GM23338 (cell line): ENCODE results near the gene ACAD8. TPM values are rescaled to one million over a fixed set of nuclear protein-coding genes. Genes with fewer than 3 reads are reported as not detected.

Source experiments
- ATAC-seq: fragments of 200-7000 bp; cut with Tn5 transposase; 3 replicates; pipeline ENCODE4 v1.9.1; 2020
- DNase-seq: peaks from one replicate; pipeline ENCODE4 v3.0.0-alpha.2; 2015; ENCODE audit warnings: low spot score
- H2AFZ ChIP-seq: fragments of 200-600 bp; sonication (generic); 2 replicates; pipeline ENCODE4 v1.8.0; 2016; ENCODE audit warnings: antibody characterized with exemption, mild to moderate bottlenecking, moderate library complexity
- H3F3A ChIP-seq: fragments of 200-600 bp; sonication (generic); replicated peaks from 2 replicates; pipeline ENCODE4 v1.8.0; 2017; ENCODE audit warnings: antibody characterized with exemption, mixed run types, low read depth
- H3K27ac ChIP-seq: fragments of 200-600 bp; sonication (generic); 2 replicates; pipeline ENCODE4 v1.6.1; 2016; ENCODE audit warnings: low read depth
- H3K27me3 ChIP-seq: fragments of 200-600 bp; sonication (generic); 2 replicates; pipeline ENCODE4 v1.8.0; 2016; ENCODE audit warnings: mild to moderate bottlenecking, mixed run types, moderate library complexity; ENCODE audit not compliant: insufficient read depth
- H3K36me3 ChIP-seq: fragments of 200-600 bp; sonication (generic); 2 replicates; pipeline ENCODE4 v1.8.0; 2016; ENCODE audit warnings: mild to moderate bottlenecking; ENCODE audit not compliant: insufficient read depth
- H3K4me1 ChIP-seq: fragments of 200-600 bp; sonication (generic); 2 replicates; pipeline ENCODE4 v1.8.0; 2016; ENCODE audit warnings: mild to moderate bottlenecking, moderate library complexity; ENCODE audit not compliant: insufficient read depth
- H3K4me2 ChIP-seq: fragments of 200-600 bp; sonication (generic); 2 replicates; pipeline ENCODE4 v1.7.1; 2017; ENCODE audit warnings: mixed run types
- H3K4me3 ChIP-seq: fragments of 200-600 bp; sonication (generic); 2 replicates; pipeline ENCODE4 v1.6.1; 2016; ENCODE audit warnings: mixed run types
- H3K79me2 ChIP-seq: fragments of 200-600 bp; sonication (generic); replicated peaks from 2 replicates; pipeline ENCODE4 v1.8.0; 2017; ENCODE audit warnings: mild to moderate bottlenecking; ENCODE audit not compliant: insufficient read depth
- H3K9me2 ChIP-seq: fragments of 200-600 bp; sonication (generic); 2 replicates; pipeline ENCODE4 v1.8.0; 2017; ENCODE audit not compliant: insufficient read depth
- H4K20me1 ChIP-seq: fragments of 200-600 bp; sonication (generic); replicated peaks from 2 replicates; pipeline ENCODE4 v1.8.0; 2017; ENCODE audit warnings: mild to moderate bottlenecking; ENCODE audit not compliant: insufficient read depth
- H3K27ac Mint-ChIP-seq: 2 replicates; pipeline ENCODE4 v1.8.0; 2020; ENCODE audit warnings: inconsistent platforms, mild to moderate bottlenecking, moderate library complexity, mixed read lengths
- H3K27me3 Mint-ChIP-seq: 3 replicates; pipeline ENCODE4 v1.8.0; 2022; ENCODE audit warnings: low read depth, mild to moderate bottlenecking, moderate library complexity, mixed read lengths, inconsistent platforms; ENCODE audit not compliant: insufficient read depth, poor library complexity
- H3K36me3 Mint-ChIP-seq: 3 replicates; pipeline ENCODE4 v1.8.0; 2021; ENCODE audit warnings: low read depth, mild to moderate bottlenecking, inconsistent platforms, moderate library complexity, mixed read lengths
- H3K4me1 Mint-ChIP-seq: 3 replicates; pipeline ENCODE4 v1.8.0; 2020; ENCODE audit warnings: mild to moderate bottlenecking, inconsistent platforms, mixed read lengths
- H3K4me3 Mint-ChIP-seq: 3 replicates; pipeline ENCODE4 v1.8.0; 2021; ENCODE audit warnings: moderate library complexity, mild to moderate bottlenecking, inconsistent platforms, mixed read lengths
- H3K9me3 Mint-ChIP-seq: 3 replicates; pipeline ENCODE4 v1.8.0; 2020; ENCODE audit warnings: moderate library complexity, mild to moderate bottlenecking, inconsistent platforms, mixed read lengths
- EZH2phosphoT487 ChIP-seq: fragments of 200-600 bp; sonication (generic); IDR thresholded peaks from one replicate; pipeline ENCODE4 v1.8.1; 2018; ENCODE audit warnings: antibody characterized with exemption; ENCODE audit not compliant: unreplicated experiment
- JUNB ChIP-seq: IDR thresholded peaks from one replicate; pipeline ENCODE4 v1.6.1; 2016; ENCODE audit warnings: antibody characterized with exemption; ENCODE audit not compliant: unreplicated experiment
- NANOG ChIP-seq: IDR thresholded peaks from 2 replicates; pipeline ENCODE4 v1.6.1; 2016; ENCODE audit warnings: antibody characterized with exemption, borderline replicate concordance
- STAT1 ChIP-seq: IDR thresholded peaks from one replicate; pipeline ENCODE4 v1.6.1; 2016; ENCODE audit warnings: antibody characterized with exemption; ENCODE audit not compliant: unreplicated experiment
- ZNF114 ChIP-seq: fragments of 250-450 bp; sonication (Bioruptor Pico); IDR thresholded peaks from 2 replicates; pipeline ENCODE4 v1.5.0; 2020; ENCODE audit warnings: mild to moderate bottlenecking, moderate library complexity
- ZNF331 ChIP-seq: fragments of 250-450 bp; sonication (Bioruptor Pico); IDR thresholded peaks from 2 replicates; pipeline ENCODE4 v1.5.0; 2020; ENCODE audit warnings: low read depth, mild to moderate bottlenecking, moderate library complexity
- polyA plus RNA-seq: library from polyadenylated mRNA; unstranded; fragments of >200 nt; fragmentation: Nextera tagmentation; extraction: Ambion mirVana; gene quantifications from 2 replicates; pipeline ENCODE4 v1.2.1, GENCODE V29; 2016
- total RNA-seq: library from RNA; depleted of rRNA; stranded (reverse); fragments of >200 nt; shearing (Covaris generic); gene quantifications from 2 replicates; pipeline ENCODE4 v1.2.3, GENCODE V29; 2014
- TF ChIP-seq, protein P1 (sequence below): IDR thresholded peaks from 2 replicates; pipeline ENCODE4 v1.6.1; 2016; ENCODE audit warnings: antibody characterized with exemption
- TF ChIP-seq, protein P2 (sequence below), 2 experiments: fragments of 200-600 bp in 1 of 2; sonication (generic) in 1 of 2; conservative IDR thresholded peaks; 2 replicates each; pipeline versions ENCODE4 v1.5.1 to v1.6.1; 2016 to 2017; ENCODE audit warnings: antibody characterized with exemption in 2 of 2, low read depth in 2 of 2, mild to moderate bottlenecking in 2 of 2, moderate library complexity in 1 of 2

The ACAD8 gene
- total and polyA plus RNA-seq, 2 experiments from 2014 or later = 43.2 to 65.4 TPM

DNA sequence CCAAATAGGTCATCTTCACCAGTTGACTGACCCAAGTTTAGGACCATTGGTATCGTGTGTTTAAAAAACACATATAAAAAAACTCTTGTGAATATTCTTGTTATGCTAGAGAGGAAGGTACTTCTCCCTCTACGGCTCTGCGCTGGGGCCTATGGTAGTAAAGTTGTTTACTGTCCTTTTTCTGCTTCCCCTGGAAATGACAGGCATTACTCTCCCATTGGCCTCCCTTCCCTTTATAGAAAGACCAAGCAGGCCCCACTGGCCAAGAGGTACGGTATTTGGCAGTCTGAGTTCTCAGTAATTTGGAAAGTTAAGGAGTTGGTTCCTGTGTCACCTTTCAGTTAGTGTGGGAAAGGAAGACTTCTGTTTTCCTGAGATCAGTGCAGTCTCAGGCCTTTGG lies 6.7 kb upstream of the ACAD8 start:
- no peaks in the 10 kb centered on the region for H3K9me2 ChIP-seq
- no peak overlapping the region for H3K27ac ChIP-seq
- no peak overlapping the region for H3K4me2 ChIP-seq
- H3K4me3 ChIP-seq = no peak overlapping the region
- H3K27me3 ChIP-seq = no peaks in the 10 kb centered on the region
- DNase-seq (no peak), ATAC-seq (no peak)
- H4K20me1 ChIP-seq = no peaks in the 10 kb centered on the region; the same call in 1 of the 2 replicates
- no peak for TF ChIP-seq STAT1
- H3K4me1 ChIP-seq = peaks cover 6% of the 10 kb centered on the region; the same call in 1 of the 2 replicates
- Mint-ChIP-seq H3K4me1 (peaks cover 12% of the 10 kb centered on the region), H3K4me3 (no peak overlapping the region), H3K27me3 (no peaks in the 10 kb centered on the region), H3K9me3 (no peaks in the 10 kb centered on the region), H3K36me3 (peaks cover 55% of the 10 kb centered on the region), H3K27ac (no peak overlapping the region)
- H3K79me2 ChIP-seq = peaks cover 3% of the 10 kb centered on the region; the same call in 1 of the 2 replicates
- H2AFZ ChIP-seq = no peak overlapping the region
- no peaks in the 10 kb centered on the region; the same call in 1 of the 2 replicates for H3F3A ChIP-seq
- peaks cover 27% of the 10 kb centered on the region for H3K36me3 ChIP-seq

DNA sequence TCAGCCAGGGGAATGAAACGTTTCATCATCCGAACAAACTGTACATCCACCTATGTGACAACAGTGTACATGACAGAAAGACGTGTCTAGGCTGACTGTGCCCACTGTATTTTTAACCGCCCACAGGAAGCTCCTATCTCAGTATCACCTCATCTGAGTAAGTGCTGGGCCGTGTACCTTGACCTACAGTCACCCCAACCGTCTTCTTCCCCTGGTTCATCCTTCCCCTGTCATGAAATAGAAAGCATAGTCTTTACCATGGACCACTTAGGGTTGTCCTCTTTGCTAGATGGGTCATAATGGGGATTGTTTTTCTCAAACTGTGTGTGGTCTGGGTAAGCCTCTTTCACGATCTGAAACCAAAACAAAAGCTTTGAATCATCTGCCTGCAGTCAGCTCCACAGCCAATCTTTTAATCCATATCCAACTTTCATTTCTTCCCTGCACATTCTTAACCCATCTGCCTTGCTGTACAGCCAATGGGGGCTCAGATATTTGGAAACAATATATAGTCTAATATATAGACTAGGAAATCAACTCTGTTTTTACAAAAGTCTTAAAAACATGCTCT lies 4.4 kb upstream of the ACAD8 start:
- no peak overlapping the region for H3K4me2 ChIP-seq
- no peak for DNase-seq
- Mint-ChIP-seq H3K27me3 (no peaks in the 10 kb centered on the region), H3K4me3 (no peak overlapping the region), H3K9me3 (no peaks in the 10 kb centered on the region), H3K27ac (no peak overlapping the region), H3K4me1 (peaks cover 12% of the 10 kb centered on the region), H3K36me3 (peaks cover 47% of the 10 kb centered on the region)
- peaks cover 1% of the 10 kb centered on the region for H4K20me1 ChIP-seq
- ATAC-seq = no peak
- H3K9me2 ChIP-seq = no peaks in the 10 kb centered on the region
- no peak overlapping the region for H3K27ac ChIP-seq
- no peaks in the 10 kb centered on the region for H3K27me3 ChIP-seq
- peaks cover 15% of the 10 kb centered on the region for H3K79me2 ChIP-seq
- H3F3A ChIP-seq = no peaks in the 10 kb centered on the region; the same call in 1 of the 2 replicates
- TF ChIP-seq EZH2phosphoT487 (no peak), NANOG (no peak), JUNB (no peak), ZNF114 (CRISPR knock-in tag) (no peak), ZNF331 (CRISPR knock-in tag) (no peak)
- TF ChIP-seq, protein P1, sequence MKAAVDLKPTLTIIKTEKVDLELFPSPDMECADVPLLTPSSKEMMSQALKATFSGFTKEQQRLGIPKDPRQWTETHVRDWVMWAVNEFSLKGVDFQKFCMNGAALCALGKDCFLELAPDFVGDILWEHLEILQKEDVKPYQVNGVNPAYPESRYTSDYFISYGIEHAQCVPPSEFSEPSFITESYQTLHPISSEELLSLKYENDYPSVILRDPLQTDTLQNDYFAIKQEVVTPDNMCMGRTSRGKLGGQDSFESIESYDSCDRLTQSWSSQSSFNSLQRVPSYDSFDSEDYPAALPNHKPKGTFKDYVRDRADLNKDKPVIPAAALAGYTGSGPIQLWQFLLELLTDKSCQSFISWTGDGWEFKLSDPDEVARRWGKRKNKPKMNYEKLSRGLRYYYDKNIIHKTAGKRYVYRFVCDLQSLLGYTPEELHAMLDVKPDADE = no peak
- TF ChIP-seq, protein P2, sequence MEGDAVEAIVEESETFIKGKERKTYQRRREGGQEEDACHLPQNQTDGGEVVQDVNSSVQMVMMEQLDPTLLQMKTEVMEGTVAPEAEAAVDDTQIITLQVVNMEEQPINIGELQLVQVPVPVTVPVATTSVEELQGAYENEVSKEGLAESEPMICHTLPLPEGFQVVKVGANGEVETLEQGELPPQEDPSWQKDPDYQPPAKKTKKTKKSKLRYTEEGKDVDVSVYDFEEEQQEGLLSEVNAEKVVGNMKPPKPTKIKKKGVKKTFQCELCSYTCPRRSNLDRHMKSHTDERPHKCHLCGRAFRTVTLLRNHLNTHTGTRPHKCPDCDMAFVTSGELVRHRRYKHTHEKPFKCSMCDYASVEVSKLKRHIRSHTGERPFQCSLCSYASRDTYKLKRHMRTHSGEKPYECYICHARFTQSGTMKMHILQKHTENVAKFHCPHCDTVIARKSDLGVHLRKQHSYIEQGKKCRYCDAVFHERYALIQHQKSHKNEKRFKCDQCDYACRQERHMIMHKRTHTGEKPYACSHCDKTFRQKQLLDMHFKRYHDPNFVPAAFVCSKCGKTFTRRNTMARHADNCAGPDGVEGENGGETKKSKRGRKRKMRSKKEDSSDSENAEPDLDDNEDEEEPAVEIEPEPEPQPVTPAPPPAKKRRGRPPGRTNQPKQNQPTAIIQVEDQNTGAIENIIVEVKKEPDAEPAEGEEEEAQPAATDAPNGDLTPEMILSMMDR (conservative IDR thresholded peaks at IDR 0.05; ENCODE audit: low read depth in 2 of 2) = no peak
- H2AFZ ChIP-seq = no peak overlapping the region
- H3K4me1 ChIP-seq = peaks cover 14% of the 10 kb centered on the region
- peaks cover 24% of the 10 kb centered on the region for H3K36me3 ChIP-seq
- no peak overlapping the region for H3K4me3 ChIP-seq
